SIG-M5 treated with dmso at 0.1 percent for 504 hours (cell line): ENCODE results near the gene MAPK1.
"Not testable (repeated sequence)": the region's sequence is repeated elsewhere in the genome, so short reads cannot be mapped to it uniquely, and the experiment has no call there.

Experiments
- DNase-seq: peaks from one replicate; lab custom pipeline; 2025; ENCODE audit not compliant: unreplicated experiment; lab: John Stamatoyannopoulos, UW

MAPK1 gene

DNA sequence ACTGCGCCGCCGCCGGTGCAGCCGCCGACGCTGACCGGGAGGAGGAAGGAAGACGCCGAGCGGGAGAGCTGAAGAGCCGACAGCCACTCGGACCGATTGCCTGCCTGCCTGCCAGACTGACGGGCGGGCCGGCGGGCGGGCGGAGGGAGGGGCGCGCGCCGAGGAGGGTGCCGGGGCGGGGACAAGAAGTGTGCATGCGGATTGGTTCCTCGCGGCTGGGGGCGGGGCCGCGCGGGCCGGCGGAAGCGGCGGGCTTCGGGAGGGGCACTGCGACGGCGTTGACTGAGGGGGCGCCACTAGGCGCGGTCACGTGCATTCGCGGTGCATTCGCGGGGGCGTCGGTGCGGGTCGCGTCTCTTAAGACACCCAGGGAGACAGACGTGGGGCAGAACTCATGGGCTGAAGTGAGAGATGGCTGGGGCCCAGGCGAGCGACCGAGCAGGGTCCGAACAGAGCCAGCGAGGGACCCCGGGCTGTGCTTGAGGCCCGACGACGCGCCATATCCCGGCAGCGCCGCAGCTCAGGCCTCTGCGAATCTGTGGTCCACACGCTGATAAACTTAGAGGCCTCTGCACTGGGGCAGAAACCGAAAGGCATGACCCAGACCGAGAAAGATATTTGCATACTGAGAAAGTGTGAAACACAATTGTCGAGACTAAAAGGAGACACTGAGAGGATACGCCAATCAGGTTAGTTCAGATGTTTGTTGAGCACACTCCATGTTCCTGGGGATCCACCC is at the start of gene MAPK1:
TSS of gene MAPK1 (minus strand) at position 118 of the 739 bp plus-strand sequence. CDS start 205 bp downstream, outside the sequence.
- DNase-seq: peak; percentile 84

DNA sequence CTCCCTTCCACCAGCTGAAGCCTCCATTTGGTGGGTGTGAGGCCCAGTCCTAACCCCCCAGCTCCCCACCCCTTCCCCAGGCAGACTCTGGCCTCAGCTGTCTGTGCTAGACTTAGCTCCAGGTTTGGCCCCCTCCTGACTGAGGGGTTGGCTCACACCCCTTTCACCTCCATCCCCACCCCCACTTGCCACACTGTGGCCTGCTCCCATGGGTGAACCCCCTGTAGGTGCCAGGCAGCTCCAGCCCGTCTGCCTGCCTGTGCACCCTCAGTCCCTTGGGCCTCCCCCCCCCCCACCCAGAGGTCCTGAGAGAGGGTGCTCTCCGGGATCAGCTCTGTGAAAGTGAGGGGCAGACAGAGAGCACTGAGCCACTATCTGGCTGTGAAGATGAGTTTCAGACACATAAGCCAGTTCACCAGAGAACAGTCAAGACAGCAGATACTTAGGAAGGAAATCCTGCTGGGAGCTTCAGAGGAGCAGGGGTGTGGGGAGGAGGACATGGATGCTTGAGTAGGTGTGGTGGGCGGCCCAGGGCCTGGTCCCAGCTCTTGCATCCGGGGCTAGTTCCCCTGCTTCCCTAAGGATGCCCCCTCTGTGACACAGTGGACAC is 49.0 kb upstream of the MAPK1 start:
- no peak for DNase-seq

DNA sequence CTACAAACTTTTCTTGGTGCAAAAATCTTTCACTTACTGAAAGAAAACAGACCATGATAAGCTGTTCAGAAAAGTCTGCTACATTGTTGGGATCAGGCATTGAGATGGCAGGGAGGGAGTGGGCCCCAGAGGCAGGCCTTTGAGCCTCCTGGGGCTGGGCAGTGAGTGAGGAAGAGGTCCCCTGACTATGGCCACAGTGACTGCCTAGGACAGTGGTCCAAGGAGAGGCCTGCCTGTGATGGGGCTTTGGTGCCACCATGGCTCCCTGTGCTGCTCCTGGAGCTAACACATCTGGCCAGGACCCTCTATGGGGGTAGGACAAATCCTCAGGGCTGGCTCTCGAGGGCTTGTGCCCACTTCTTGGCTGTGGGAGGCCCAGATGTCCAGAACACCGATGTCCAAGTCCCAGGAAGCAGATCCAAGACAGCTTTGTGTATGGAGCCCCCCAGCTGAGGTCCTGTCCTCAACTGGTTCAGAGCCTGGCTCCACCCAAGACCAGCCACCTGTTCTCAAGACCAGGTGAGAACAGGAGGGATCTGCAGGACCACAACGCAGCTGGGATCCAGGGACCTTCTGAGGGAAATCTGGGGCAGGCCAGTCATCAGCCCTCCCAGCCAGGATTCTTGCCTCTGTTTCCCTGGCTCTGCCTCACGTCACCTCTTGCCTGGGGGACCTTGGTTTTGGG is 48.3 kb upstream of the MAPK1 start:
- no peak for DNase-seq

DNA sequence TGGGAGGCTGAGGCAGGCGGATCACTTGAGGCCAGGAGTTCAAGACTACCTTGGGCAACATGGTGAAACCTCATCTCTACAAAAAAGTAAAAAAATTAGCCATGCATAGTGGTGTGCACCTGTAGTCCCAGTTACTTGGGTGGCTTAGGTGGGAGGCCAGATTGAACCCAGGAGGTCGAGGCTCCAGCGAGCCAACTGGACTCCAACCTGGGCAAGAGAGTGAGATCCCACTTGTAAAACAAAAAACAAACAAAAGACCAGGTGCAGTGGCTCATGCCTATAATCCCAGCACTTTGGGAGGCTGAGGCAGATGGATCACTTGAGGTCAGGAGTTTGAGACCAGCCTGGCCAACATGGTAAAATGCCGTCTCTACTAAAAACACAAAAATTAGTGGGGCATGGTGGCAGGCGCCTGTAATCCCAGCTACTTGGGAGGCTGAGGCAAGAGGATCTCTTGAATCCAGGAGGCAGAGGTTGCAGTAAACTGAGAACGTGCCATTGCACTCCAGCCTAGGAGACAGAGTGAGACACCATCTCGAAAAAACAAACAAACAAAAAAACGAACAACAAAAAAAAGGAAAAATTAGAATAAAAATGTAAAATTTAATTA is 46.7 kb upstream of the MAPK1 start:
- not testable (repeated sequence) for DNase-seq

DNA sequence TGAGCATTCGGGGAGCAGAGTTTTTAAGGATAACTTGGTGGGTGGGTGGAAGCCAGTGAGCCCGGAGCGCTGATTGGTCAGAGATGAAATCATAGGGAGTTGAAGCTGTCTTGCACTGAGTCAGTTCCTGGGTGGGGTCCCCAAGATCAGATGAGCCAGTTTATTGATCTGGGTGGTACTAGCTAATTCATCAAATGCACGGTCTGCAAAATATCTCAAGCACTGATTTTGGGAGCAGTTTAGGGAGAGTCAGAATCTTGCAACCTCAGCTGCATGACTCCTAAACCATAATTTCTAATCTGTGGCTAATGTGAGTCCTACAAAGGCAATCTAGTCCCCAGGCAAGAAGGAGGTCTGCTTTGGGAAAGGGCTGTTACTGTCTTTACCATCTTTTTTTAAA is 42.9 kb upstream of the MAPK1 start:
- DNase-seq: not testable (repeated sequence)

DNA sequence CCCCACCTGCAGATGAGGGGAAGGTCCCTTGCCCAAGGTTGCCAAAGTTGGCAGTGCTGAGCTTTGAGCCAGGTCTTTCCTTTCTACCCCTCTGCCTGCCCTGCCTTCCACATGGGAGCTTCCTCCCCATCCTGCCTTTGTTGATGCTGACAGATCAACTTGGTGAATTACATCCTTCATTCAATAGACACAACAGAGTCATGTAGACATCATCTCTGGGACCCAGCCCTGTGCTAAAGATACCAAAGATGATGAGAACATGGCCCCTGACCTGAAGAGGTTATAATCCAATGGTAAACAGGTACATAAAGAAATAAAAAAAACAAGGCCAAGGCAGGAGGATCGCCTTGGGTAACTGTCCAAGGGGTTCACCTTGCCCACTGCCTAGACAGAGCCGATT is 42.4 kb upstream of the MAPK1 start:
- DNase-seq: no peak

DNA sequence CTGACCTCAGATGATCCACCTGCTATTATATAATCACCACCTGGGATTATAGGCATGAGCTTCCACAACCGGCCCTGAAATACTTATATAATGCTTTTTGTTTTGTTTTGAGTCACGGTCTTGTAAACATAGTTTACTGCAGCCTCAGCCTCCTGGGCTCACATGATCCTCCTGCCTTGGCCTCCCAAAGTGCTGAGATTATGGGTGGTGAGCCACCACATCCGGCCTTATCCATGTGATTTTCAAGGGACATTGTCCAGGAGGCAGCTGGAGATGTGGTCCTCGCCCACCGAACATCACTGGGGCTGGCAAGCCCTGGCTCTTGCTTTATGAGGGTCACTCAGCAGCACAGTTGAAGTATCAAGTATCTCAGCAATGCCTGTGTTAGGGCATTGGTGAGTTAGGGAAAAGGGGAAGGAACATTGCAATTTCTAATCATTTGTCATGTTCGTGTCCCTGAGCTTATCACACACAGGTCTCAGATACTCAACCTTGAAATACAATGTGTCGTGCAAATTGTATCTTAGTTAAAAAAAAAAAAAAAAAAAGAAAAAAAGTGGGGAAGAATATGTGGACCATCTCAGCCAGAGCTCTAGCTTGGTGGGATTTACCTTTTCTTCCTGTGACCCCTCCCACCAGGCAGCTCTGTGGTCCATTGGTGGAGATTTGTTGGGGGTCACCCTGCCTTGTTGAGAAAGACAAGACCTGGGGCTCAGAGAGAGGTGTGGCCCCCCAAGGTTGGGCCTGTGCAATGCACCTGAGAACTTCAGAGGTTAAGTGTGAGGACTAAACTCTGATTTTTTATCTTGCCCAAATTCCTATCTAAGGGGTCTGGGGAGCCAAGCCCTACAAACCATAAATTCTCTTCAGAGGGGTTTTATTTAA is 40.4 kb upstream of the MAPK1 start:
- DNase-seq: no peak

DNA sequence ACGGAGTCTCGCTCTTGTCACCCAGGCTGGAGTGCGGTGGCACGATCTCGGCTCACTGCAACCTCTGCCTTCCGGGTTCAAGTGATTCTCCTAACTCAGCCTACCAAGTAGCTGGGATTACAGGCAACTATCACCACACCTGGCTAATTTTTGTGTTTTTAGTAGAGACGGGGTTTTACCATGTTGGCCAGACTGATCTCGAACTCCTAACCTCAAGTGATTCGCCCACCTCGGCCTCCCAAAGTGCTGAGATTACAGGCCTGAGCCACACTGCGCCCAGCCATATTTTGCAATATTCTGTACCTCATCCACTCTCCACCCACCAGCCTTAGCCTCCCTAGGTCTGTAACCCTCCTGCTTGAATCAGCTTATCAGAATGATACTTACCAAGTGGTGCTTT is 37.8 kb upstream of the MAPK1 start:
- DNase-seq: not testable (repeated sequence)

DNA sequence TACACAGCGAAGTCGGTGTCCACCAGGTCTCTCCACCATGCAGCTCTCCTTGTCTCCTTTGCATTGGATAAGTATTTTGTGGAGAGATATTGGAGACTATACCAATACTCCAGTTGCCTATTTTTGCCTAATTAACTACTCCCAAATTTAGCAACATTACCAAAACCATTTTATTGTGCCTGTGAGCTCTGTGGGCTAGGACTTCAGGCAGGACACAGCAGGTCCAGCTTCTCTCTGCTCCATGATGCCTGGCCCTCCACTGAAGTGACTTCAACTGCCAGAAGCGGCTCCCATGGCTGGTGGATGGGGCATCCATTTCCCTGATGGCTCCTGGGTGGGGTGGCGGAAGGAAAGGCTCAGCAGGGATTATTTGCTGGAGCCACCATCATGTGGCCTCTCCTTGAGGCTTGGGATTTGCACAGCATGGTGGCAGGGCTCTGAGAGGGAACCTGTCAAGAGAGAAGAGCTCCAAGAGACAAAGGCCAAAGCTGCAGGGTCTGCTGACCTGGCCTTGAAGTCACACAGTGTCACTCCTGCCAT is 36.9 kb upstream of the MAPK1 start:
- no peak for DNase-seq

DNA sequence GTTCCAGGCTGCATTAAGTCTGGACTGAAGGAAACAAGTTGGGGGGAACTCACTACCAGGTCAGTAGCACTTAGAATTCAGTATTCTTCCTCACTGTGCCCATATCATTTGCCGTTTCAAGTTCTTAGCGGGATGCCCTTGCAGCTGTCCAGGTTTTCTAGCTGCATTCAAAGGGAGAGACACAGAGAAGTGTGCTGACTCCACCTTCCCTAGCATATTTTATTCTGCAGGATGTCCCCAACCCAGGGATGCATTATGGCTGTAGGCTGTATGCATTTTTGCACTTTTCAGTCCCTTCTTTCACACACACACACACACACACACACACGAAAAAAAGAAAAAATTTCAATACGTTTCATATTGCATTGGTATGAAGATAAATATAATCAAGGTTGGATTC is 35.8 kb upstream of the MAPK1 start:
- DNase-seq: no peak

DNA sequence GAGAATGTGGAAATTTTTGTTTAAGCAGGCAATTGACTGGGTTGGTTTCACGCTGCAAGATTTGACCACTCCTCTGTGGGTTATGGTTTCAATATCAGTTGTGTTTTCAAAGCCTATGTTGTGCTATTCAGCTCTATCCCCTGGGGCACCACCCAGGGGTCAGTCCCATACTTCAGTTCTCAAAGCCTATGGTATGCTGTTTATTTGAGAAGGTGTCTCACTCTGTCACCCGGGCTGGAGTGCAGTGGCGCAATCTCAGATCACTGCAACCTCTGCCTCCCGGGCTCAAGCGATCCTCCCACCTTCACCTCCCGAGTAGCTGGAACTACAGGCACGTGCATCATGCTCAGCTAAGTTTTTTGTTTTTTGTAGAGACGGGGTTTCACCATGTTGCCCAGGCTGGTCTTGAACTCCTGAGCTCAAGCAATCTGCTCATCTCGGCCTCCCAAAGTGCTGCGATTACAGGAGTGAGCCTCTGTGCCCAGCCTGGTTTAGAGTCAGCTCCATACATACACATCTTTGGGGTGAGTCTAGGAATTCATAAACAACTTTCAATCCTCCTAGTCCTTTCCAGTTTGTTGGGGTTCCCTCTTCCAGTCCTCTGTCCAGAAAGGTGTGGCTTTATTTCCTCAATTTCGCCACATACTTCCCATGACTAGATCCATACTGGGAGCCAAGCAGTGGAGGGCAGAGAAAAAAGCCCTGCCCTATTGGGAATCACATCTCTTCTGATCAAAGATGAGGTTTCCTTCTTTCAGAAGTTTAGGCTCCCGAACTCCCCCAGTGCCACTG is 35.0 kb upstream of the MAPK1 start:
- DNase-seq: no peak

DNA sequence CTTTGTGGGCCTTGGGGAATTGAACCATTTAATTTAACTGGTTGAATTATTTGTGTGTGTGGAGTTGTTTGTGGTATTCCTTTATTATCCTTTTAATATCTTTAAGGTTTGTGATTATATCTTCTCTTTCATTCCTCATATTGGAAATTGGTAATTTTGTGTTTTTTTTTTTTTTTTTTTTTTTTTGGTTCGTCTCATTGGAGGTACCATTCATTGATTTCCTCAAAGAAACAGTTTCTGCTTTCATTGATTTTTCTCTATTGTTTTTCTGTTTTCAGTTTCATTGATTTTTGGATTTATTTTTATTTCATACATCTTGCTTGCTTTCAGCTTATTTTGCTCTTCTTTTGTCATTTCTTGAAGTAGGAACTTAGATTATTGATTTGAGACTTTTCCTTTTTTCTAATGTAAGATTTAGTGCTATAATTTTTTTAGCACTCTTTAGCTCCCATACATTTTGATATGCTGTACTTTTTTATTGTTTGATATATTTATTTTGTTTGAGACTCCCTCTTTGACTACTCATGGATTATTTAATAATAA is 31.0 kb upstream of the MAPK1 start:
- no peak for DNase-seq

DNA sequence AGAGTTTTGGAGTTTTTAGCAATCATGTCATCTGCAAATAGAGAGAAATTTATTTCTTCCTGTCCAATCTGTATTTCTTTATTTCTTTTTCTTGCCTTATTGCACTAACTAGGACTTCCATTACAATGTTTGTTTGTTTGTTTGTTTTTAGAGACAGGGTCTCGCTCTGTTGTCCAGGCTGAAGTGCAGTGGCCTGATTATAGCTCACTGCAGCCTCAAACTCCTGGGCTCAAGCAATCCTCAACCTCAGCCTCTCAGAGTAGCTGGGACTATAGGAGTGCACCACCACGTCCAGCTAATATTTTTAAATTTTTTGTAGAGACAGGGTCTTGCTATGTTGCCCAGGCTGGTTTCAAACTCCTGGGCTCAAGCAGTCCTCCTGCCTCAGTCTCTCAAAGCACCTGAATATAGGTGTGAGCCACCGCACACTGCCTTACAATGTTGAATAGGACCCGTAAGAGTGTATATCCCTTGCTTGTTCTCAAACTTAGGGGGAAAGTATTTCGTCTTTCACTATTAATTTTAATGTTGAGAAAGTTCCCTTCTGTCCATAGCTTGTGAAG is 29.6 kb upstream of the MAPK1 start:
- no peak for DNase-seq

DNA sequence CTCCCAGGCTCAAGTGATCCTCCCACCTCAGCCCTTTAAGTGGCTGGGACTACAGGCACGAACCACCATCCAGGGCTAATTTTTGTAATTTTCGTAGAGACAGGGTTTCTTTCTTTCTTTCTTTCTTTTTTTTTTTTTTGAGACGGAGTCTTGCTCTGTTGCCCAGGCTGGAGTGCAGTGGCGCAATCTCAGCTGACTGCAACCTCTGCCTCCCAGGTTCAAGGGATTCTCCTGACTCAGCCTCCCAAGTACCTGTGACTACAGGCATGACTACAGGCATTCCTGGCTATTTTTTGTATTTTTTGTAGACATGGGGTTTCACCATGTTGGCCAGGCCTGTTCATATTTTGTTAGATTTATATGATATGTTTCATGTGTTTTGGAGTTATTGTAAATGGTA is 28.8 kb upstream of the MAPK1 start:
- not testable (repeated sequence) for DNase-seq

DNA sequence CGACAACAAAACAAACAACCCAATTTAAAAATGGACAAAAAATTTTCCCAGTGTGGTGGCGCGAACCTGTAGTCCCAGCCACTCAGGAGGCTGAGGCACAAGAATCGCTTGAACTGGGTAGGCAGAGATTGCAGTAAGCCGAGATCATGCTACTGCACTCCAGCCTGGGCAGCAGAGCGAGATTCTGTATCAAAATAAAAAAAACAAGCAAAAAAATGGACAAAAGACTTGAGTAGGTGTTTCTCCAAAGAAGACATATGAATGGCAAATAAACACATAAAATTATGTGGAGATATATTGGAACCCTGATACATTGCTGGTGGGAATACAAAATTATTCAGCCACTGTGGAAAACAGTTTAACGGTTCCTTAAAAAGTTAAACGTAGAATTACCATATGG is 27.4 kb upstream of the MAPK1 start:
- no peak for DNase-seq

DNA sequence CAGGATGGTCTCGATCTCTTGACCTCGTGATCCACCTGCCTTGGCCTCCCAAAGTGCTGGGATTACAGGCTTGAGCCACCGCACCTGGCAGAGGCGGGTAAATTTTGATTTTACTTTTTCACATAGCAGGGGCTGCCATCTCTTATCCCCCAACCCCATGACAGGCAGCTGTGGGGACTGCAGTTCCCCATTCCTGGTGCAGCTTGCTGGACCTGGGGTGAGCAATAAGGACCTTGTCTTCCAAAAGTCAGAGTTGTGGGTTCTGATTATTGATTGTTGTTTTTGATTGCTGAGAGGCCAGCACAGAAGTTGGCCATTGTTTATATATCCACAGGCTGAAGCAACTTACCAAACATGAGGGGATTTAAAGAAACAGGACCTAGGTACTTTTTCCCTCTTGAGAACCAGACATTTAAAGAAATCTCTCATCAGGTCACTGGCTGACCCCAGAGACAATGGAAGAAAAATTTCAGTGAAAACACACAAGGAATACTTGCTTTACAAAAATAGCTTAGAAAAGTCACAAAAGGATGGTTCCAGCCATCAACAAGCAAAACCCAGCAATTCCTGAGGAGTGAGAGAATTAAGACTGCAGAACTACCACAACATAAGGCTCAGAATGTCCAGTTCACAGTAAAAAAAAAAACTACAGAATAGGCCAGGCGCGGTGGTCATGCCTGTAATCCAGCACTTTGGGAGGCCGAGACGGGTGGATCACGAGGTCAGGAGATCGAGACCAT is 22.0 kb upstream of the MAPK1 start:
- no peak for DNase-seq

DNA sequence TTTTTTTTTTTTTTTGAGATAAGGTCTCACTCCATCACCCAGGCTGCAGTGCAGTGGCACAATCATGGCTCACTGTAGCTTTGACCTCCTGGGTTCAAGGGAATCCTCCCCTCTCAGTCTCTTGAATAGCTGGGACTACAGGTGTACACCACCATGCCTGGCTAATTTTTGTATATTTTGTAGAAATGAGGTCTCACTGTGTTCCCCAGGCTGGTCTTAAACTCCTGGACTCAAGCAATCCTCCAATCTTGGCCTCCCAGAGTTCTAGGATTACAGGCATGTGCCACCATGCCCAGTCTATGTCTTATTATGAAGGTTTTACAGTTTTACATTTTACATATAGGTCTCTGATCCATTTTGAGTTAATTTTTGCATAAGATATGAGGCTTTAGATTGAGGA is 20.4 kb upstream of the MAPK1 start:
- DNase-seq: no peak

DNA sequence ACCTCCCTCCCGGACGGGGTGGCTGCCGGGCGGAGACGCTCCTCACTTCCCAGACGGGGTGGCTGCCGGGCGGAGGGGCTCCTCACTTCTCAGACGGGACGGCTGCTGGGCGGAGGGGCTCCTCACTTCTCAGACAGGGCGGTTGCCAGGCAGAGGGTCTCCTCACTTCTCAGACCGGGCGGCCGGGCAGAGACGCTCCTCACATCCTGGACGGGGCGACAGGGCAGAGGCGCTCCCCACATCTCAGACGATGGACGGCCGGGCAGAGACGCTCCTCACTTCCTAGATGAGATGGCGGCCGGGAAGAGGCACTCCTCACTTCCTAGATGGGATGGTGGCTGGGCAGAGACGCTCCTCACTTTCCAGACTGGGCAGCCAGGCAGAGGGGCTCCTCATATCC is 16.5 kb upstream of the MAPK1 start:
- not testable (repeated sequence) for DNase-seq
